Osteoblast (primary cell): ENCODE results near the gene GNAT1. TPM values are rescaled to one million over a fixed set of nuclear protein-coding genes. Genes with fewer than 3 reads are reported as not detected.

Experiments used
- DNase-seq: peaks from one replicate; pipeline ENCODE4 v3.0.0; 2011; ENCODE audit warnings: low spot score, mixed read lengths; ENCODE audit not compliant: insufficient read length; ENCODE audit errors: missing footprints
- H2AFZ ChIP-seq: 2 replicates; pipeline ENCODE4 v1.6.0; 2011; ENCODE audit warnings: mild to moderate bottlenecking, low read length
- H3K27ac ChIP-seq: 2 replicates; pipeline ENCODE4 v1.5.1; 2011; ENCODE audit warnings: mild to moderate bottlenecking, low read depth, low read length, moderate library complexity
- H3K27me3 ChIP-seq: 2 replicates; pipeline ENCODE4 v1.6.0; 2012; ENCODE audit warnings: mild to moderate bottlenecking, control low read depth, inconsistent platforms, low read length, moderate library complexity; ENCODE audit not compliant: insufficient read depth
- H3K36me3 ChIP-seq: 2 replicates; pipeline ENCODE4 v1.5.1; 2011; ENCODE audit warnings: mild to moderate bottlenecking, low read length, control low read depth, moderate library complexity; ENCODE audit not compliant: insufficient read depth
- H3K4me1 ChIP-seq: 2 replicates; pipeline ENCODE4 v1.5.1; 2011; ENCODE audit warnings: mild to moderate bottlenecking, low read length, control low read depth, moderate library complexity; ENCODE audit not compliant: insufficient read depth
- H3K4me2 ChIP-seq: 2 replicates; pipeline ENCODE4 v1.6.0; 2011; ENCODE audit warnings: mild to moderate bottlenecking, low read length; ENCODE audit not compliant: insufficient read depth
- H3K4me3 ChIP-seq: fragments of 200-600 bp; sonication (generic); 3 replicates; pipeline ENCODE4 v1.5.1; 2012; ENCODE audit warnings: mild to moderate bottlenecking, low read length, inconsistent platforms; ENCODE audit not compliant: insufficient read depth
- H3K79me2 ChIP-seq: 2 replicates; pipeline ENCODE4 v1.6.0; 2012; ENCODE audit warnings: mild to moderate bottlenecking, low read length, control low read depth, inconsistent platforms; ENCODE audit not compliant: insufficient read depth
- H3K9me3 ChIP-seq: 2 replicates; pipeline ENCODE4 v1.5.1; 2011; ENCODE audit warnings: low read depth, low read length, control low read depth
- H4K20me1 ChIP-seq: 2 replicates; pipeline ENCODE4 v1.6.0; 2012; ENCODE audit warnings: mild to moderate bottlenecking, low read length, control low read depth; ENCODE audit not compliant: insufficient read depth
- total RNA-seq: library from RNA; depleted of rRNA; stranded (reverse); fragments of >200 nt; gene quantifications from 2 replicates; pipeline ENCODE4 v1.2.3, GENCODE V29; 2012
- TF ChIP-seq, protein P1 (sequence below): IDR thresholded peaks from 2 replicates; pipeline ENCODE4 v1.5.1; 2011; ENCODE audit warnings: mild to moderate bottlenecking, low read depth, low read length, moderate library complexity; ENCODE audit errors: extremely low read depth

The GNAT1 gene
- total RNA-seq, 1 donor, result not detected

GRCh38 chr3:50184242-50184978 is 7.0 kb upstream of the GNAT1 start:
- H3K36me3 ChIP-seq, result peaks cover 4% of the 10 kb centered on the region
- H3K4me2 ChIP-seq, result no peak overlapping the region
- no peaks in the 10 kb centered on the region for H3K9me3 ChIP-seq
- no peak overlapping the region for H3K4me3 ChIP-seq
- TF ChIP-seq, protein P1, sequence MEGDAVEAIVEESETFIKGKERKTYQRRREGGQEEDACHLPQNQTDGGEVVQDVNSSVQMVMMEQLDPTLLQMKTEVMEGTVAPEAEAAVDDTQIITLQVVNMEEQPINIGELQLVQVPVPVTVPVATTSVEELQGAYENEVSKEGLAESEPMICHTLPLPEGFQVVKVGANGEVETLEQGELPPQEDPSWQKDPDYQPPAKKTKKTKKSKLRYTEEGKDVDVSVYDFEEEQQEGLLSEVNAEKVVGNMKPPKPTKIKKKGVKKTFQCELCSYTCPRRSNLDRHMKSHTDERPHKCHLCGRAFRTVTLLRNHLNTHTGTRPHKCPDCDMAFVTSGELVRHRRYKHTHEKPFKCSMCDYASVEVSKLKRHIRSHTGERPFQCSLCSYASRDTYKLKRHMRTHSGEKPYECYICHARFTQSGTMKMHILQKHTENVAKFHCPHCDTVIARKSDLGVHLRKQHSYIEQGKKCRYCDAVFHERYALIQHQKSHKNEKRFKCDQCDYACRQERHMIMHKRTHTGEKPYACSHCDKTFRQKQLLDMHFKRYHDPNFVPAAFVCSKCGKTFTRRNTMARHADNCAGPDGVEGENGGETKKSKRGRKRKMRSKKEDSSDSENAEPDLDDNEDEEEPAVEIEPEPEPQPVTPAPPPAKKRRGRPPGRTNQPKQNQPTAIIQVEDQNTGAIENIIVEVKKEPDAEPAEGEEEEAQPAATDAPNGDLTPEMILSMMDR, result no peak
- H4K20me1 ChIP-seq, result peaks cover under 1% of the 10 kb centered on the region
- no peak for DNase-seq
- peaks cover 4% of the 10 kb centered on the region for H3K4me1 ChIP-seq
- no peaks in the 10 kb centered on the region for H3K79me2 ChIP-seq
- H3K27ac ChIP-seq, result no peak overlapping the region
- no peaks in the 10 kb centered on the region for H3K27me3 ChIP-seq
- no peak overlapping the region for H2AFZ ChIP-seq

GRCh38 chr3:50185230-50185629 is 6.2 kb upstream of the GNAT1 start:
- no peak overlapping the region for H3K4me3 ChIP-seq
- H3K4me1 ChIP-seq, result peaks cover 4% of the 10 kb centered on the region
- H3K9me3 ChIP-seq, result no peaks in the 10 kb centered on the region
- no peaks in the 10 kb centered on the region for H3K27me3 ChIP-seq
- no peak overlapping the region for H2AFZ ChIP-seq
- H3K79me2 ChIP-seq, result no peaks in the 10 kb centered on the region
- H3K36me3 ChIP-seq, result peaks cover 4% of the 10 kb centered on the region
- no peak for DNase-seq
- H3K4me2 ChIP-seq, result no peak overlapping the region
- H3K27ac ChIP-seq, result no peak overlapping the region
- TF ChIP-seq, protein P1, result no peak
- H4K20me1 ChIP-seq, result peaks cover 4% of the 10 kb centered on the region

DNA sequence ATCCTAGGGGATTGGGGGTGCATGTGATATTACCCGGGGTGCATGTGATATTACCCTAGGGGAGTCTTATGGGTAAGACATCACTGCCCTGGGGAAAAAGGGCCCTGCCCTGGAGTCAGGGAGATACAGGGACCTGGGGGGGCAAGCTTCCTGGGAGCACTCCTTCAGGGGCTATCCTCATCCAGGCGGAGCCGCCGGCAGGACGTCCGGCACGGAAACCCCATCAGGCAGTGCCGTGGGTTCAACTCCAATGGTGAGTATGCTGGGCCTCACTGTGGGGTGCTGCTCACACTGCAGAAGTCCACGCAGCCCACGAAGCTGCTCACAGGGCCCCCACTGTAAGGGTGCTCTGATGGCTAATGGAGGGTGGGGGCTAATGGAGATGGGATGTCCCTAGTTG is 5.3 kb upstream of the GNAT1 start:
- H3K36me3 ChIP-seq, result peaks cover 4% of the 10 kb centered on the region
- no peaks in the 10 kb centered on the region for H3K79me2 ChIP-seq
- H4K20me1 ChIP-seq, result peaks cover 4% of the 10 kb centered on the region
- H2AFZ ChIP-seq, result no peak overlapping the region
- H3K27me3 ChIP-seq, result no peaks in the 10 kb centered on the region
- H3K4me3 ChIP-seq, result no peak overlapping the region
- TF ChIP-seq, protein P1, result no peak
- H3K9me3 ChIP-seq, result no peaks in the 10 kb centered on the region
- H3K27ac ChIP-seq, result no peak overlapping the region
- H3K4me2 ChIP-seq, result no peak overlapping the region
- H3K4me1 ChIP-seq, result peaks cover 4% of the 10 kb centered on the region
- DNase-seq, result no peak

DNA sequence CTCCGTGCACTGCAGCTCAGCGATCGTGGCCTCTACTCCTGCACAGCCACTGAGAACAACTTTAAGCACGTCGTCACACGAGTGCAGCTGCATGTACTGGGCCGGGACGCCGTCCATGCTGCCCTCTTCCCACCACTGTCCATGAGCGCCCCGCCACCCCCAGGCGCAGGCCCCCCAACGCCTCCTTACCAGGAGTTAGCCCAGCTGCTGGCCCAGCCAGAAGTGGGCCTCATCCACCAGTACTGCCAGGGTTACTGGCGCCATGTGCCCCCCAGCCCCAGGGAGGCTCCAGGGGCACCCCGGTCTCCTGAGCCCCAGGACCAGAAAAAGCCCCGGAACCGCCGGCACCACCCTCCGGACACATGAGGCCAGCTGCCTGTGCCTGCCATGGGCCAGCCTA is 3.7 kb upstream of the GNAT1 start:
- H3K4me2 ChIP-seq, result no peak overlapping the region
- H3K36me3 ChIP-seq, result no peaks in the 10 kb centered on the region
- no peak overlapping the region for H3K27ac ChIP-seq
- H3K27me3 ChIP-seq, result peaks cover 1% of the 10 kb centered on the region
- H3K4me3 ChIP-seq, result no peak overlapping the region
- no peaks in the 10 kb centered on the region for H3K9me3 ChIP-seq
- peaks cover 4% of the 10 kb centered on the region for H4K20me1 ChIP-seq
- no peak for DNase-seq
- TF ChIP-seq, protein P1, result no peak
- H3K4me1 ChIP-seq, result peaks cover 4% of the 10 kb centered on the region
- no peaks in the 10 kb centered on the region for H3K79me2 ChIP-seq
- no peak overlapping the region for H2AFZ ChIP-seq
